Heart left ventricle (tissue), 13 donors: Measurements from ENCODE around the gene MAMDC2.

Experiments used
- POLR2A ChIP-seq, 2 donors: fragments of 450-650 bp; IDR thresholded peaks; one replicate each; pipeline ENCODE4 v1.6.1; 2017; ENCODE audit warnings: antibody characterized with exemption in 2 of 2, mild to moderate bottlenecking in 2 of 2, moderate library complexity in 2 of 2
- TF ChIP-seq, protein P1 (sequence below), 12 donors: fragments of 200-600 bp; sonication (generic) in 4 of 12; IDR thresholded peaks; one replicate each; pipeline versions ENCODE4 v1.5.0 to v1.8.0; 2018 to 2022; ENCODE audit warnings: antibody characterized with exemption in 12 of 12, mild to moderate bottlenecking in 5 of 12
- donor health status: ischemic (EF 13 %, LVEDD 7.1; RV severe dilation, severe dysfunction).
- donor health status: DM: no; HTN: yes; CAD: no.
- donor health status: DM: no; HTN: no; CAD: no.
- donor health status: ischemic (EF 25% LVEDD 6.9; RV normal size, moderate dysfunction).
- donor health status: ischemic (EF 25% LVEDD 5.7; RV mildly dilated, moderate dysfunction).
- donor health status: ischemic (EF 35%, LVEDD 5.7; RV mildly dilated, moderate dysfunction).
- donor health status: nonischemic (EF 11% LVEDD 7.7; RV severe dilation, severe dysfunction).
- donor health status: DM: yes; HTN: yes; CAD: no.
- donor health status: PGD.
- donor health status: ischemic (EF 29% LVEDD 5.4; RV normal size, mild dysfunction).
- donor health status: nonischemic (EF 23%, LVEDD 6.1; RV moderate dilation, normal function).

DNA sequence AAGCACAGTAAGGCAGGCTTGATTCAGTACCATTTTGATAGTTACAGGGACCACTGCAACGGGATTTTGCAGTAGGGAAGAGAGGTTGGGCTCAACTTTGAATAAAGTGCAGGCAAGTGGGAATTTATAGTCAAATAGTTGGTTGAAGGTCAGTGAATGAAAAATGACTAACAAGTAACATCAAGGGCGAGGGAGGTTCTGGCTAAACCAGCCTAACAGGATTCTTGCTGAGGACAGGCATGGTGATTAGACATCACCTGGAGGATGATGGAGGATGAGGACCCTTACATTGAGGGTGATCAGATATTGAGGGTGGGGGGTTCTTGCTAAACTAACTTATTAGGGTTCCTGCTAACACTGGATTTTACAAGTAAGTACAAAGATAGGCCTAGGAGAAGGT, 149.1 kb downstream of the MAMDC2 start:
- no peak for TF ChIP-seq POLR2A (IDR thresholded peaks at IDR 0.05)
- TF ChIP-seq, protein P1, sequence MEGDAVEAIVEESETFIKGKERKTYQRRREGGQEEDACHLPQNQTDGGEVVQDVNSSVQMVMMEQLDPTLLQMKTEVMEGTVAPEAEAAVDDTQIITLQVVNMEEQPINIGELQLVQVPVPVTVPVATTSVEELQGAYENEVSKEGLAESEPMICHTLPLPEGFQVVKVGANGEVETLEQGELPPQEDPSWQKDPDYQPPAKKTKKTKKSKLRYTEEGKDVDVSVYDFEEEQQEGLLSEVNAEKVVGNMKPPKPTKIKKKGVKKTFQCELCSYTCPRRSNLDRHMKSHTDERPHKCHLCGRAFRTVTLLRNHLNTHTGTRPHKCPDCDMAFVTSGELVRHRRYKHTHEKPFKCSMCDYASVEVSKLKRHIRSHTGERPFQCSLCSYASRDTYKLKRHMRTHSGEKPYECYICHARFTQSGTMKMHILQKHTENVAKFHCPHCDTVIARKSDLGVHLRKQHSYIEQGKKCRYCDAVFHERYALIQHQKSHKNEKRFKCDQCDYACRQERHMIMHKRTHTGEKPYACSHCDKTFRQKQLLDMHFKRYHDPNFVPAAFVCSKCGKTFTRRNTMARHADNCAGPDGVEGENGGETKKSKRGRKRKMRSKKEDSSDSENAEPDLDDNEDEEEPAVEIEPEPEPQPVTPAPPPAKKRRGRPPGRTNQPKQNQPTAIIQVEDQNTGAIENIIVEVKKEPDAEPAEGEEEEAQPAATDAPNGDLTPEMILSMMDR (IDR thresholded peaks at IDR 0.05) = no peak
